Stimulated activated CD8-positive, alpha-beta memory T cell treated with anti-CD3 and anti-CD28 coated beads, Interleukin-12 subunit alpha, Interleukin-12 subunit beta, amount 100 ng/mL, for 24 hours (primary cell): ENCODE results near the gene KIRREL3.

ENCODE experiments used
- DNase-seq: peaks from one replicate; pipeline ENCODE4 v3.0.0-alpha.2; 2020; ENCODE audit errors: extremely low read depth

The KIRREL3 gene

GRCh38 chr11:126710804-126711399 lies 289.7 kb downstream of the KIRREL3 start:
- no peak for DNase-seq

- no peak for DNase-seq
Measured at GRCh38 chr11:126707498-126707897, 293.1 kb downstream of the KIRREL3 start.

- DNase-seq = no peak
Measured at GRCh38 chr11:126704096-126704495, 296.5 kb downstream of the KIRREL3 start.

GRCh38 chr11:126703662-126704061 lies 296.9 kb downstream of the KIRREL3 start:
- no peak for DNase-seq

GRCh38 chr11:126702987-126703386 lies 297.6 kb downstream of the KIRREL3 start:
- DNase-seq = no peak

GRCh38 chr11:126702165-126702720 lies 298.3 kb downstream of the KIRREL3 start:
- DNase-seq = no peak

GRCh38 chr11:126701520-126701897 lies 299.1 kb downstream of the KIRREL3 start:
- no peak for DNase-seq

GRCh38 chr11:126700768-126701519 lies 299.6 kb downstream of the KIRREL3 start:
- DNase-seq = no peak

- DNase-seq = no peak
Measured at GRCh38 chr11:126698576-126698975, 302.0 kb downstream of the KIRREL3 start.

- DNase-seq = no peak
Measured at GRCh38 chr11:126697936-126698335, 302.6 kb downstream of the KIRREL3 start.

GRCh38 chr11:126696982-126697381 lies 303.6 kb downstream of the KIRREL3 start:
- DNase-seq = no peak

GRCh38 chr11:126695293-126695692 lies 305.3 kb downstream of the KIRREL3 start:
- DNase-seq = no peak

GRCh38 chr11:126694065-126694625 lies 306.4 kb downstream of the KIRREL3 start:
- DNase-seq = no peak

GRCh38 chr11:126687477-126687876 lies 313.1 kb downstream of the KIRREL3 start:
- no peak for DNase-seq

GRCh38 chr11:126686938-126687337 lies 313.6 kb downstream of the KIRREL3 start:
- DNase-seq = no peak

- no peak for DNase-seq
Measured at GRCh38 chr11:126683766-126684728, 316.5 kb downstream of the KIRREL3 start.

- DNase-seq = no peak
Measured at GRCh38 chr11:126682590-126682989, 318.0 kb downstream of the KIRREL3 start.

- DNase-seq = no peak
Measured at GRCh38 chr11:126680700-126681099, 319.9 kb downstream of the KIRREL3 start.

- no peak for DNase-seq
Measured at GRCh38 chr11:126680131-126680530, 320.4 kb downstream of the KIRREL3 start.

- DNase-seq = no peak
Measured at GRCh38 chr11:126679033-126679432, 321.5 kb downstream of the KIRREL3 start.

- DNase-seq = no peak
Measured at GRCh38 chr11:126676536-126676935, 324.0 kb downstream of the KIRREL3 start.

GRCh38 chr11:126673319-126673718 lies 327.3 kb downstream of the KIRREL3 start:
- DNase-seq = no peak
